Transverse colon (tissue), 4 donors: ENCODE data around the gene SCYL1.
A peak's percentile ranks its signal among the peaks of the same experiment; 100 is the strongest.

ENCODE experiments used
- POLR2AphosphoS5 ChIP-seq, 3 donors: sonication (generic); formaldehyde crosslinking; IDR thresholded peaks; one replicate each; pipeline ENCODE4 v1.6.1; 2016; ENCODE audit warnings: antibody characterized with exemption in 3 of 3
- TF ChIP-seq, protein P1 (sequence below), 5 experiments: fragments of 200-600 bp in 3 of 5; fragments of 450-650 bp in 2 of 5; sonication (generic) in 3 of 5; IDR thresholded peaks; 1 replicate in 2 of 5; 2 replicates in 3 of 5; pipeline ENCODE4 v1.5.1; 2016 to 2017; ENCODE audit warnings: antibody characterized with exemption in 5 of 5, inconsistent platforms in 3 of 5, mild to moderate bottlenecking in 2 of 5, moderate library complexity in 1 of 5

GRCh38 chr11:65539744-65540289 is 14.9 kb downstream of the SCYL1 start:
- TF ChIP-seq, protein P1, sequence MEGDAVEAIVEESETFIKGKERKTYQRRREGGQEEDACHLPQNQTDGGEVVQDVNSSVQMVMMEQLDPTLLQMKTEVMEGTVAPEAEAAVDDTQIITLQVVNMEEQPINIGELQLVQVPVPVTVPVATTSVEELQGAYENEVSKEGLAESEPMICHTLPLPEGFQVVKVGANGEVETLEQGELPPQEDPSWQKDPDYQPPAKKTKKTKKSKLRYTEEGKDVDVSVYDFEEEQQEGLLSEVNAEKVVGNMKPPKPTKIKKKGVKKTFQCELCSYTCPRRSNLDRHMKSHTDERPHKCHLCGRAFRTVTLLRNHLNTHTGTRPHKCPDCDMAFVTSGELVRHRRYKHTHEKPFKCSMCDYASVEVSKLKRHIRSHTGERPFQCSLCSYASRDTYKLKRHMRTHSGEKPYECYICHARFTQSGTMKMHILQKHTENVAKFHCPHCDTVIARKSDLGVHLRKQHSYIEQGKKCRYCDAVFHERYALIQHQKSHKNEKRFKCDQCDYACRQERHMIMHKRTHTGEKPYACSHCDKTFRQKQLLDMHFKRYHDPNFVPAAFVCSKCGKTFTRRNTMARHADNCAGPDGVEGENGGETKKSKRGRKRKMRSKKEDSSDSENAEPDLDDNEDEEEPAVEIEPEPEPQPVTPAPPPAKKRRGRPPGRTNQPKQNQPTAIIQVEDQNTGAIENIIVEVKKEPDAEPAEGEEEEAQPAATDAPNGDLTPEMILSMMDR (IDR thresholded peaks at IDR 0.05), result peak in 2 of 5 experiments; percentile 49 to 61
- peak in 2 of 3 donors; percentile 40 to 83 for TF ChIP-seq POLR2AphosphoS5 (IDR thresholded peaks at IDR 0.05)
